ENCODE data around the gene SERHL2.
"Not testable (repeated sequence)": the region's sequence is repeated elsewhere in the genome, so short reads cannot be mapped to it uniquely, and the experiment has no call there.

Gene SERHL2

DNA sequence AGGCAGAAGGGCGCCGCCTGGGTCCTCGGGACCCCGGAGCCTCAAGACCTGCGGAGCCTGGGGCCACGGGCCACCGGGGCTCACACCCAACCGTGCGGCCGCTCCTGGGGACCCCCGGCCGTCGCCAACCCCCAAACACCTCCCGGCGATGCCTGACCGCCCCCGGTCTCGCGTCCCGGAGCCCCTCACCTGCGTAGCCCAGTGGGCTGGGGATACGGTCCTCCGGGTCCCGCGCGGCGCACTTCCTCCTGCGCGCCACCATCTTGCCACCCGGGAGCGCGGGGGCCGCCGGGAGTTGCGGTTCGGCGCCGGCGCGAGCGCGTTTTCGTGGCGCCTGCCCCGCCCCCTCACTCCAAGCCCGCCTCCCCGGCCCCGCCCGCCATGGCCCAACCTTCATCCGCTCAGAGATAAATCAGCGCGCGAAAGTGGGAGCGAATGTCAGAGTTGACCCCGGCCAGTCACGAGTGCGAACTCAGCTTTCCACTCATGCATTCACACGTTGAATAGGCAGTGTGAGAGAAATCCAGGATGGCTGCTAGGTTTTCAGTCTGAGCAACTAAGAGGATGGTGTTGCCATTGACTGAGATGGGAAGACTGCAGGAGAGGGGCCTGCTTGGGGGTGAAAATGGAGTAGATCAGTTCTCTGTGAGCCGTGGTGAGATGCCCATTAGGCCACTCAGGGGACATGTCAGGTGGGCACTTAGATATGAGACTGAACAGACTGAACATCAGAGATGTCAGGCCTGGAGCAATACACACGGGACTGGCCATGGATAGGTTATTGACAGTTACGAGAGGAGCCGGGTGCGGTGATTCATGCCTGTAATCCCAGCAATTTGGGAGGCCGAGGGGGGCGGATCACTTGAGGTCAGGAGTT lies 34.0 kb upstream of the SERHL2 start, which contains the start of gene RRP7A:
RRP7A (minus strand) TSS at position 272 of the 877 bp plus-strand sequence; CDS start at position 262, 10 bp downstream.
- DNase-seq (ENCODE audit: low spot score): peak; percentile 77
- Histone ChIP-seq H3K27ac (peak within 1 kb of the TSS; percentile 57 to 83), H3K4me3 (peak within 1 kb of the TSS; percentile 98)
- TF ChIP-seq CTCF (IDR thresholded peaks at IDR 0.05): no peak

DNA sequence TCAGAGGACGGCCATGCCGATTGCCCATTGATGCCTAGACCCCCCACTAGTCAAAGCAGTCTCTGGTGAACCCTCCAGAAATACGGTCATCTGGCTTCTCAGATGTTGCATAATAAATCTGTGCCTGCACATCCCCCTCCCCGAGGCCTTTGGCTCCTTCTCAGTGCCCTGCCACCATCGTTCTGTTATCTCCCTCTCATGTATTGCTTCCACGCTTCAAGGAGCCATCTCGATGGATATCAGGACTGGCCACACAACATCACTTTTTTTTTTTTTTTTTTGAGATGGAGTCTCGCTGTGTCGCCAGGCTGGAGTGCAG lies 32.6 kb upstream of the SERHL2 start:
- H3K4me3 ChIP-seq: no peak overlapping the region
- H3K27ac ChIP-seq: no peak overlapping the region
- TF ChIP-seq CTCF (IDR thresholded peaks at IDR 0.05): no peak
- no peak for DNase-seq (ENCODE audit: low spot score)

DNA sequence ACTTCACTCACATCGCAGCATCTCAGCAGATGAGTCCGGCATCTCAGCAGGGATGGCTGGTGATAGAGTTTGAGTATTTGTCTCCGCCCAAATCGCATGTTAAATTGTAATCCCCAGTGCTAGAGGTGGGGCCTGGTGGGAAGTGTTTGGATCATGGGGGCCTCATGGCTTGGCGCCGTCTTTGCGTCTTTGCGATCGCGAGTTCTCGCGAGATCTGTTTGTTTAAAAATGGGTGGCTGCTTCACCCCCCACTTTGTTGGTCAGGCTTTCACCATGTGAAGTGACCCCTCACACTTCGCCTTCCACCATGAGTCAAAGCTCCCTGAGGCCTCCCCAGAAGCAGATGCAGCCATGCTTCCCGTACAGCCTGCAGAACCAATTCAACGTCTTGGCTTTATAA lies 31.2 kb upstream of the SERHL2 start:
- no peak for DNase-seq (ENCODE audit: low spot score)
- TF ChIP-seq CTCF (IDR thresholded peaks at IDR 0.05): no peak

GRCh38 chr22:42528591-42529307 lies 25.0 kb upstream of the SERHL2 start:
- no peak for DNase-seq (ENCODE audit: low spot score)
- Histone ChIP-seq H3K4me3 (no peak overlapping the region), H3K27ac (no peak overlapping the region)
- no peak for TF ChIP-seq CTCF (IDR thresholded peaks at IDR 0.05)

More for the DNA sequence above, 31.2 kb upstream of the SERHL2 start:
- Histone ChIP-seq H3K4me3 (no peak overlapping the region), H3K27ac (no peak overlapping the region)

DNA sequence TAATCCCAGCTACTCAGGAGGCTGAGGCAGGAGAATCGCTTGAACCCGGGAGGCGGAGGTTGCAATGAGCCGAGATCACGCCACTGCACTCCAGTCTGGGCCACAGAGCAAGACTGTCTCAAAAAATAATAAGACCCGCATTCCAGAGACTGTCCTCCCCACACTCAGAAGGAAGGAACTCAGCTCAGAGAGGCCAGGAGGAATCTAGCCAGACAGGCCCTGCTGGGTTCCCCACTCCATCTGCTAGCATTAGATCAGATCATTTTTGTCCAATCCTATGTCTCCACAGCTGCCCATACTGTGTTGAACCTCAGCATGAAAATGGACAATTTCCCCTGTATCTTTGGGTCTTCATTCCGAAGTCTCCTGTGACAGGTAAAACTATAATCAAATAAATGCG lies 24.3 kb upstream of the SERHL2 start:
- not testable (repeated sequence) for H3K4me3 ChIP-seq; DNase-seq (ENCODE audit: low spot score); H3K27ac ChIP-seq

- H3K4me3 ChIP-seq; H3K27ac ChIP-seq; DNase-seq (ENCODE audit: low spot score): not testable (repeated sequence)
These were observed 22.2 kb upstream of the SERHL2 start for GRCh38 chr22:42531401-42532084.

DNA sequence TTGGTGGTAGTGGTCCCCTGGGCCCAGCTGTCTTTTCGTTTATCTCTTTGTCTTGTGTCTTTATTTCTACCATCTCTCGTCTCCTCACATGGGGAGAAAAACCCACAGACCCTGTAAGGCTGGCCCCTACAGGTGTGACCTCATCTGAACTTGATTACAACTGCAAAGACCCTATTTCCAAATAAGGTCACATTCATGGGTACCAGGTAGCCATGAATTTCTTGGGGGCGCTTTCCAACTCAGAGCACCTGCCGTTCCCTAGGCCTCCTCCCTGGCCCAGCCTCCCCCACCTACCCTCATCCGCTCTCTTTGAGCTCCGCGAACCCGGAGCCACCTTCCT lies 20.1 kb upstream of the SERHL2 start:
- DNase-seq (ENCODE audit: low spot score): no peak
- no peak for TF ChIP-seq CTCF (IDR thresholded peaks at IDR 0.05)
- H3K27ac ChIP-seq: no peak overlapping the region
- H3K4me3 ChIP-seq: no peak overlapping the region

GRCh38 chr22:42535082-42535731 lies 18.5 kb upstream of the SERHL2 start:
- not testable (repeated sequence) for DNase-seq (ENCODE audit: low spot score); H3K27ac ChIP-seq; H3K4me3 ChIP-seq
